Endothelial cell of umbilical vein (primary cell): ENCODE results near the gene ZSWIM2. TPM values are rescaled to one million over a fixed set of nuclear protein-coding genes. Genes with fewer than 3 reads are reported as not detected.

Experiments
- BruUV-seq: library from RNA; stranded (reverse); fragments of 400-500 nt; replicated peaks from 2 replicates; lab custom pipeline; 2021; lab: Mats Ljungman, UMichigan
- CTCF ChIA-PET: fragments of 300-600, 350-600 bp; sonication (Branson Sonifier 250); formaldehyde crosslinking; loops from one replicate; lab custom pipeline; 2021; ENCODE audit warnings: antibody characterized with exemption, inconsistent platforms; lab: Charles Lee
- POLR2A ChIA-PET: fragments of 300-600, 350-600 bp; sonication (Branson Sonifier 250); formaldehyde crosslinking; loops from one replicate; lab custom pipeline; 2021; ENCODE audit warnings: antibody characterized with exemption, inconsistent platforms; lab: Charles Lee
- DNase-seq: peaks from one replicate; pipeline ENCODE4 v3.0.0-alpha.2; 2011; ENCODE audit warnings: low read depth, low spot score
- FAIRE-seq: peaks from 2 replicates; lab custom pipeline; 2011; peaks lifted over from hg19 to GRCh38; lab: Jason Lieb, UNC
- H2AFZ ChIP-seq: 2 replicates; pipeline ENCODE4 v1.6.0; 2012; ENCODE audit warnings: low read depth, low read length, control low read depth, inconsistent platforms
- H3K27ac ChIP-seq: 2 replicates; pipeline ENCODE4 v1.5.1; 2011; ENCODE audit warnings: low read depth, mild to moderate bottlenecking, control low read depth, low read length, moderate library complexity; ENCODE audit not compliant: insufficient read depth
- H3K27me3 ChIP-seq, 2 experiments: 2 replicates each; pipeline versions ENCODE4 v1.6.0 to v1.6.1; 2011; ENCODE audit warnings: low read length in 2 of 2, mixed read lengths in 1 of 2; ENCODE audit not compliant: control insufficient read depth in 2 of 2, insufficient read depth in 2 of 2
- H3K36me3 ChIP-seq, 2 experiments: 2 replicates in 1 of 2; 3 replicates in 1 of 2; pipeline ENCODE4 v1.5.1; 2011; ENCODE audit warnings: low read length in 2 of 2, mild to moderate bottlenecking in 1 of 2, moderate library complexity in 1 of 2; ENCODE audit not compliant: control insufficient read depth in 2 of 2, insufficient read depth in 2 of 2; ENCODE audit errors: extremely low read depth in 1 of 2
- H3K4me1 ChIP-seq: 3 replicates; pipeline ENCODE4 v1.5.1; 2011; ENCODE audit warnings: mild to moderate bottlenecking, low read length; ENCODE audit not compliant: control insufficient read depth, insufficient read depth; ENCODE audit errors: extremely low read depth
- H3K4me2 ChIP-seq: 2 replicates; pipeline ENCODE4 v1.6.1; 2011; ENCODE audit warnings: low read length, control low read depth, mixed read lengths; ENCODE audit not compliant: insufficient read depth
- H3K4me3 ChIP-seq, 3 experiments: fragments of 200-600 bp in 1 of 3; sonication (generic), shearing (Covaris generic) in 1 of 3; replicated peaks in 1 of 3; 2 replicates each; pipeline ENCODE4 v1.5.1; 2011 to 2016; ENCODE audit warnings: control low read depth in 3 of 3, low read length in 3 of 3, mild to moderate bottlenecking in 2 of 3, inconsistent platforms in 1 of 3, low read depth in 1 of 3, moderate library complexity in 1 of 3; ENCODE audit not compliant: insufficient read depth in 1 of 3
- H3K79me2 ChIP-seq: 2 replicates; pipeline ENCODE4 v1.6.0; 2012; ENCODE audit warnings: low read length, inconsistent platforms; ENCODE audit not compliant: control insufficient read depth, insufficient read depth
- H3K9ac ChIP-seq: replicated peaks from 2 replicates; pipeline ENCODE3; 2011; ENCODE audit warnings: low read length, control low read depth; ENCODE audit not compliant: insufficient read depth; ENCODE audit errors: extremely low read depth
- H3K9me1 ChIP-seq: replicated peaks from 3 replicates; pipeline ENCODE4 v1.6.0; 2011; ENCODE audit warnings: mild to moderate bottlenecking, low read length; ENCODE audit not compliant: control insufficient read depth, insufficient read depth; ENCODE audit errors: extremely low read depth
- H3K9me3 ChIP-seq: replicated peaks from 2 replicates; pipeline ENCODE4 v1.5.1; 2012; ENCODE audit warnings: low read length, inconsistent platforms; ENCODE audit not compliant: control insufficient read depth, insufficient read depth
- H4K20me1 ChIP-seq: replicated peaks from 2 replicates; pipeline ENCODE3; 2011; ENCODE audit warnings: mild to moderate bottlenecking, low read length; ENCODE audit not compliant: control insufficient read depth, insufficient read depth; ENCODE audit errors: extremely low read depth
- CTCF ChIP-seq, 2 donors: IDR thresholded peaks; 1 replicate in 1 of 2; 2 replicates in 1 of 2; pipeline ENCODE4 v1.5.1; 2011; ENCODE audit warnings: low read length in 2 of 2, mild to moderate bottlenecking in 2 of 2, moderate library complexity in 2 of 2, control low read depth in 1 of 2, inconsistent platforms in 1 of 2, low read depth in 1 of 2; ENCODE audit not compliant: insufficient read depth in 1 of 2; ENCODE audit errors: extremely low read depth in 1 of 2
- EZH2 ChIP-seq: IDR thresholded peaks from 2 replicates; pipeline ENCODE4 v1.6.1; 2012; ENCODE audit warnings: borderline replicate concordance, low read depth, mild to moderate bottlenecking, moderate library complexity, low read length, inconsistent platforms; ENCODE audit not compliant: severe bottlenecking
- FOS ChIP-seq: IDR thresholded peaks from 2 replicates; pipeline ENCODE4 v1.6.1; 2011; ENCODE audit warnings: mild to moderate bottlenecking, low read length, moderate library complexity, borderline replicate concordance; ENCODE audit not compliant: insufficient read depth
- GATA2 ChIP-seq: IDR thresholded peaks from 2 replicates; pipeline ENCODE4 v1.7.0; 2011; ENCODE audit warnings: low read depth, mild to moderate bottlenecking, moderate library complexity, mixed read lengths, low read length; ENCODE audit not compliant: insufficient read length, insufficient read depth
- JUN ChIP-seq: IDR thresholded peaks from 2 replicates; pipeline ENCODE4 v1.6.1; 2011; ENCODE audit warnings: borderline replicate concordance, low read depth; ENCODE audit not compliant: insufficient read length, insufficient read depth
- MAX ChIP-seq: IDR thresholded peaks from 2 replicates; pipeline ENCODE4 v1.6.1; 2011; ENCODE audit not compliant: insufficient read depth, insufficient read length
- MYC ChIP-seq: IDR thresholded peaks from one replicate; pipeline ENCODE4 v1.6.1; 2011; ENCODE audit warnings: mild to moderate bottlenecking, low read depth, low read length
- POLR2A ChIP-seq: IDR thresholded peaks from 2 replicates; pipeline ENCODE4 v1.6.1; 2012; ENCODE audit warnings: low read depth, mild to moderate bottlenecking, control low read depth, low read length
- POLR2AphosphoS5 ChIP-seq: IDR thresholded peaks from 2 replicates; pipeline ENCODE4 v1.6.1; 2012; ENCODE audit warnings: low read depth, mild to moderate bottlenecking, control low read depth, low read length, moderate library complexity; ENCODE audit not compliant: insufficient read depth
- dilution Hi-C: fragments of 300-500 bp; cut with MboI; formaldehyde crosslinking; loops from one replicate; pipeline ENCODE4 v1.15.0; 2019; ENCODE audit warnings: low sequenced_read_pairs; ENCODE audit not compliant: extremely low pct_ligation_motif_present
- intact Hi-C: fragments of 100-400 bp; cut with micrococcal nuclease; formaldehyde crosslinking; loops from one replicate; pipeline ENCODE4 v1.10.0; 2022
- polyA plus RNA-seq, 4 experiments: library from polyadenylated mRNA; depleted of rRNA in 3 of 4; stranded (reverse) in 3 of 4; unstranded in 1 of 4; fragments of >200 nt; gene quantifications; 2 replicates each; pipeline versions ENCODE4 v1.2.1 to v1.2.3, GENCODE V29; 2011 to 2012; ENCODE audit warnings: missing spikeins in 1 of 4
- total RNA-seq: library from RNA; stranded (reverse); gene quantifications from 2 replicates; pipeline ENCODE4 v1.2.3, GENCODE V29; 2021

ZSWIM2 gene
- total and polyA plus RNA-seq, 2 donors (not counting 3 experiments of a cell fraction or from before 2014, with no cell fraction given), result not detected

- no peak overlapping the region for H3K27ac ChIP-seq
- CTCF ChIA-PET, result interaction anchor here (0.9 to 2.5 kb wide), 5 partner anchors 9 to 32 kb away, joined by 3 to 12 read pairs (median 4); no protein-coding TSS in a partner anchor
- no peaks in the 10 kb centered on the region for H3K9me3 ChIP-seq
- DNase-seq (peak; percentile 83), FAIRE-seq (no peak)
- H3K79me2 ChIP-seq, result no peaks in the 10 kb centered on the region
- intact Hi-C loops, result no loop called here
- H3K27me3 ChIP-seq, result no peaks in the 10 kb centered on the region
- dilution Hi-C loops, result no loop called here
- peak overlapping the region; percentile 29 for H3K4me2 ChIP-seq
- H3K36me3 ChIP-seq, result no peaks in the 10 kb centered on the region
- H3K4me3 ChIP-seq, result no peak overlapping the region
- POLR2A ChIA-PET, result no interaction called here
- H4K20me1 ChIP-seq, result no peaks in the 10 kb centered on the region
- H3K9ac ChIP-seq, result no peak overlapping the region
- H3K9me1 ChIP-seq, result no peaks in the 10 kb centered on the region
- H2AFZ ChIP-seq, result peak overlapping the region; percentile 73
- TF ChIP-seq FOS (no peak), EZH2 (no peak), POLR2AphosphoS5 (no peak), JUN (no peak), POLR2A (no peak), CTCF (IDR thresholded peaks at IDR 0.05; ENCODE audit: extremely low read depth in 1 of 2, insufficient read depth in 1 of 2, low read depth in 1 of 2, low read length in 2 of 2) (no peak), MAX (no peak), GATA2 (no peak), MYC (no peak)
- no TSS peak for BruUV-seq
- H3K4me1 ChIP-seq, result peaks cover 21% of the 10 kb centered on the region
These were observed 45.5 kb upstream of the ZSWIM2 start for GRCh38 chr2:186894478-186894877.
